Psoas muscle (tissue), 8 donors: ENCODE results near the gene HEATR3. TPM values are rescaled to one million over a fixed set of nuclear protein-coding genes. Genes with fewer than 3 reads are reported as not detected.

Source experiments
- ATAC-seq, 4 donors: fragments of 200-7000 bp; cut with Tn5 transposase; one replicate each; pipeline ENCODE4 v1.9.1; 2020; ENCODE audit warnings: moderate library complexity in 3 of 4, mild to moderate bottlenecking in 2 of 4
- DNase-seq, 2 donors: peaks; one replicate each; pipeline ENCODE4 v3.0.0-alpha.2; 2020
- H3K27ac ChIP-seq: fragments of 200-600 bp; one replicate; pipeline ENCODE4 v1.8.0; 2022
- H3K27me3 ChIP-seq, 3 donors: fragments of 200-600 bp in 1 of 3; one replicate each; pipeline versions ENCODE4 v1.6.1 to v1.8.0; 2013 to 2022; ENCODE audit warnings: low read length in 2 of 3, mild to moderate bottlenecking in 2 of 3, moderate library complexity in 1 of 3; ENCODE audit not compliant: insufficient read depth in 3 of 3
- H3K36me3 ChIP-seq, 2 donors: fragments of 200-600 bp in 1 of 2; one replicate each; pipeline versions ENCODE4 v1.6.1 to v1.8.0; 2013 to 2022; ENCODE audit warnings: low read depth in 1 of 2, mild to moderate bottlenecking in 1 of 2, moderate library complexity in 1 of 2; ENCODE audit not compliant: insufficient read depth in 1 of 2
- H3K4me1 ChIP-seq: fragments of 200-600 bp; one replicate; pipeline ENCODE4 v1.8.0; 2022
- H3K4me3 ChIP-seq: fragments of 200-600 bp; one replicate; pipeline ENCODE4 v1.8.0; 2022; ENCODE audit warnings: mild to moderate bottlenecking
- H3K9me3 ChIP-seq: fragments of 200-600 bp; one replicate; pipeline ENCODE4 v1.8.0; 2022
- WGBS, 3 donors: extraction: QIAGEN DNeasy Blood & Tissue Kit; methylation state at CpG; one replicate each; pipeline versions ENCODE4 v1.1.6 to v1.1.7; 2013; 5-methylcytosine and 5-hydroxymethylcytosine counted together
- intact Hi-C, 2 donors: fragments of 100-400 bp; cut with DNase I; formaldehyde crosslinking; loops; one replicate each; pipeline versions ENCODE4 v1.11.0 to v1.14.2; 2022
- polyA plus RNA-seq, 3 donors: library from polyadenylated mRNA; stranded (reverse); fragments of 200-250 nt; gene quantifications; one replicate each; pipeline ENCODE4 v1.2.3, GENCODE V29; 2013
- total RNA-seq, 4 donors: library from RNA; stranded (reverse); fragmentation: NEBNext Ultra II Directional in 2 of 4; extraction: Animal tissue kit (Norgen Biotek cat#: 25700) in 2 of 4; gene quantifications; one replicate each; pipeline versions ENCODE4 v1.2.1 to v1.2.4, GENCODE V29; 2021 to 2023
- TF ChIP-seq, protein P1 (sequence below): fragments of 200-600 bp; IDR thresholded peaks from one replicate; pipeline ENCODE4 v1.8.0; 2022; ENCODE audit warnings: antibody characterized with exemption
- donor health status: healthy with polysubstance abuse.
- donor health status: DM: no; HTN: no; CAD: no; lungs with moderate emphysema.
- donor health status: Bipolar disorder and iron deficiency.
- donor health status: healthy.
- donor health status: DM: yes; HTN: yes; CAD: no.
- donor health status: DM: no; HTN: no; CAD: no.
- donor health status: DM: no; HTN: no; CAD: no.
- donor health status: DM: yes; HTN: yes; CAD: no.

Gene HEATR3
- total and polyA plus RNA-seq, 7 donors = 8.6 to 20.9 (median 12.1) TPM

- ATAC-seq = no peak
- Histone ChIP-seq H3K9me3 (no peaks in the 10 kb centered on the region), H3K27me3 (no peaks in the 10 kb centered on the region), H3K27ac (peak overlapping the region; percentile 94), H3K4me3 (peak overlapping the region; percentile 91), H3K4me1 (peaks cover 22% of the 10 kb centered on the region), H3K36me3 (peaks cover 9 to 27% of the 10 kb centered on the region in 2 donors)
- 24 to 39% (median 24%) methylated on average over 21 to 34 of the region's 34 CpGs for WGBS, 3 donors
- no peak for DNase-seq
- TF ChIP-seq, protein P1, sequence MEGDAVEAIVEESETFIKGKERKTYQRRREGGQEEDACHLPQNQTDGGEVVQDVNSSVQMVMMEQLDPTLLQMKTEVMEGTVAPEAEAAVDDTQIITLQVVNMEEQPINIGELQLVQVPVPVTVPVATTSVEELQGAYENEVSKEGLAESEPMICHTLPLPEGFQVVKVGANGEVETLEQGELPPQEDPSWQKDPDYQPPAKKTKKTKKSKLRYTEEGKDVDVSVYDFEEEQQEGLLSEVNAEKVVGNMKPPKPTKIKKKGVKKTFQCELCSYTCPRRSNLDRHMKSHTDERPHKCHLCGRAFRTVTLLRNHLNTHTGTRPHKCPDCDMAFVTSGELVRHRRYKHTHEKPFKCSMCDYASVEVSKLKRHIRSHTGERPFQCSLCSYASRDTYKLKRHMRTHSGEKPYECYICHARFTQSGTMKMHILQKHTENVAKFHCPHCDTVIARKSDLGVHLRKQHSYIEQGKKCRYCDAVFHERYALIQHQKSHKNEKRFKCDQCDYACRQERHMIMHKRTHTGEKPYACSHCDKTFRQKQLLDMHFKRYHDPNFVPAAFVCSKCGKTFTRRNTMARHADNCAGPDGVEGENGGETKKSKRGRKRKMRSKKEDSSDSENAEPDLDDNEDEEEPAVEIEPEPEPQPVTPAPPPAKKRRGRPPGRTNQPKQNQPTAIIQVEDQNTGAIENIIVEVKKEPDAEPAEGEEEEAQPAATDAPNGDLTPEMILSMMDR = no peak
- intact Hi-C loops = loop anchor here (2.0 to 5.0 kb wide), 3 partner anchors 42 to 146 kb away; partner anchors contain the start of genes TENT4B (in 2 of the 2) and CNEP1R1 (in 1 of the 2)
Measured at GRCh38 chr16:50066482-50067289, 916 bp downstream of the HEATR3 start.

GRCh38 chr16:50067290-50067853, 1.6 kb downstream of the HEATR3 start:
- Histone ChIP-seq H3K9me3 (no peaks in the 10 kb centered on the region), H3K36me3 (peaks cover 9 to 33% of the 10 kb centered on the region in 2 donors), H3K4me1 (peaks cover 22% of the 10 kb centered on the region), H3K27me3 (no peaks in the 10 kb centered on the region), H3K4me3 (peak overlapping the region; percentile 91), H3K27ac (no peak overlapping the region)
- 45 to 52% (median 49%) methylated on average over 3 of the region's 3 CpGs for WGBS, 3 donors
- TF ChIP-seq, protein P1 = peak; percentile 27
- no peak for DNase-seq
- no peak for ATAC-seq
- intact Hi-C loops = loop anchor here (2.0 to 5.0 kb wide), 3 partner anchors 43 to 145 kb away; partner anchors contain the start of genes TENT4B (in 2 of the 2) and CNEP1R1 (in 1 of the 2)

DNA sequence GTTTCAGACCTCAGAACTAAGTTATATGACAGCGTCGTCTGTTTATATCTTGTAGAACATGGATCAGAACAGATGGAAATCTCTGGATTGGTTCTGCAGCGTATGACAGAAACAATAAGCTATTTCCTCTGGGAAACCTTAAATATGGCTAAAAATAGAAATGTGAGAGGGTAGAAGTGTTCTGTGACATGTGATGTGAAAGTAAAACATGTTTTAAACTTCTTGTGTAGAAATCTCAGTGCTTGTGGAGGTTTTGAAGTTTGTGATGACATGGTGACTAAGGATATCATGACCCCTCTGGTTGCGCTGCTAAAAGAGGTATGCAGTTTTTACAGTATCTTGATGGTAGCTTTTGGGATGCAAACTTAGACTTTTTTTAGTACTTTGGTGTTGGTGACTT, 2.8 kb downstream of the HEATR3 start:
- Histone ChIP-seq H3K36me3 (peaks cover 9 to 36% of the 10 kb centered on the region in 2 donors), H3K9me3 (no peaks in the 10 kb centered on the region), H3K4me3 (no peak overlapping the region), H3K4me1 (peaks cover 22% of the 10 kb centered on the region), H3K27me3 (no peaks in the 10 kb centered on the region), H3K27ac (no peak overlapping the region)
- no peak for ATAC-seq
- intact Hi-C loops = loop anchor here (5.0 kb wide), 2 partner anchors 84 to 144 kb away; partner anchors contain the start of gene TENT4B (in 2 of the 2)
- WGBS, 3 donors = 56 to 72% (median 64%) methylated on average over 4 of the region's 4 CpGs
- DNase-seq = no peak
- TF ChIP-seq, protein P1 = no peak

- Histone ChIP-seq H3K4me3 (no peak overlapping the region), H3K27ac (no peak overlapping the region), H3K4me1 (peaks cover 22% of the 10 kb centered on the region), H3K36me3 (peaks cover 9 to 36% of the 10 kb centered on the region in 2 donors), H3K27me3 (no peaks in the 10 kb centered on the region), H3K9me3 (no peaks in the 10 kb centered on the region)
- intact Hi-C loops = loop anchor here (5.0 kb wide), 2 partner anchors 83 to 143 kb away; partner anchors contain the start of gene TENT4B (in 2 of the 2)
- WGBS, 3 donors = 95 to 100% (median 100%) methylated on average over 1 of the region's 1 CpG
- DNase-seq (no peak), ATAC-seq (no peak)
- TF ChIP-seq, protein P1 = no peak
Measured at GRCh38 chr16:50069060-50069459, 3.3 kb downstream of the HEATR3 start.
